Lower leg skin (tissue), 3 donors: ENCODE measurements around the gene CTRB1.

ENCODE experiments used
- POLR2A ChIP-seq, 2 donors: fragments of 450-650 bp; IDR thresholded peaks; one replicate each; pipeline ENCODE4 v1.6.1; 2016 to 2017; ENCODE audit warnings: antibody characterized with exemption in 2 of 2, mild to moderate bottlenecking in 1 of 2, moderate library complexity in 1 of 2
- TF ChIP-seq, protein P1 (sequence below), 3 donors: fragments of 450-650 bp; IDR thresholded peaks; one replicate each; pipeline ENCODE4 v1.5.1; 2016; ENCODE audit warnings: antibody characterized with exemption in 3 of 3, mild to moderate bottlenecking in 3 of 3, moderate library complexity in 2 of 3

DNA sequence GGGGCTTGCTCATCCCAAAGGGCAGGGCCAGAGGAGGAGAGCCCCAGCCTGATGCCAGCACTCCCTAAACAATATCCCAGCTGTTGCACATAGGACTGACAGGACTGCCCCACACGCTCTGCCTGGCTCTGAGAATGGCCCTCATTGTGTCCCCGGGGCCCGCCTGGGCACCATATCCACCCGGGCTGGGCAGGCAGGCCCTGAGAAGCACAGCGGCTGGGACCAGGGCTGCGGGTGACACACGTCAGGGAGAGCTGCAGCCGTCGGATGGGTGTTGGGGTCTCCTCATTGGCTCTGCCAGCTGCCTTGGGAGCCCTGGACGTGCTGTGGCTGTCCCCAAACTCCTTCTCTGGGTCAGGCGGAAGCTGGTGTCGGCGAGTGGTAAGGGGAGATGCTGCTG lies 28.5 kb downstream of the CTRB1 start:
- TF ChIP-seq POLR2A (IDR thresholded peaks at IDR 0.05), result no peak
- TF ChIP-seq, protein P1, sequence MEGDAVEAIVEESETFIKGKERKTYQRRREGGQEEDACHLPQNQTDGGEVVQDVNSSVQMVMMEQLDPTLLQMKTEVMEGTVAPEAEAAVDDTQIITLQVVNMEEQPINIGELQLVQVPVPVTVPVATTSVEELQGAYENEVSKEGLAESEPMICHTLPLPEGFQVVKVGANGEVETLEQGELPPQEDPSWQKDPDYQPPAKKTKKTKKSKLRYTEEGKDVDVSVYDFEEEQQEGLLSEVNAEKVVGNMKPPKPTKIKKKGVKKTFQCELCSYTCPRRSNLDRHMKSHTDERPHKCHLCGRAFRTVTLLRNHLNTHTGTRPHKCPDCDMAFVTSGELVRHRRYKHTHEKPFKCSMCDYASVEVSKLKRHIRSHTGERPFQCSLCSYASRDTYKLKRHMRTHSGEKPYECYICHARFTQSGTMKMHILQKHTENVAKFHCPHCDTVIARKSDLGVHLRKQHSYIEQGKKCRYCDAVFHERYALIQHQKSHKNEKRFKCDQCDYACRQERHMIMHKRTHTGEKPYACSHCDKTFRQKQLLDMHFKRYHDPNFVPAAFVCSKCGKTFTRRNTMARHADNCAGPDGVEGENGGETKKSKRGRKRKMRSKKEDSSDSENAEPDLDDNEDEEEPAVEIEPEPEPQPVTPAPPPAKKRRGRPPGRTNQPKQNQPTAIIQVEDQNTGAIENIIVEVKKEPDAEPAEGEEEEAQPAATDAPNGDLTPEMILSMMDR (IDR thresholded peaks at IDR 0.05), result no peak
